Heart right ventricle (tissue), 16 donors: ENCODE results near the gene MID1. TPM values are rescaled to one million over a fixed set of nuclear protein-coding genes. Genes with fewer than 3 reads are reported as not detected.

ENCODE experiments used
- ATAC-seq, 8 donors: fragments of 200-7000 bp; cut with Tn5 transposase; one replicate each; pipeline ENCODE4 v1.9.1; 2020; ENCODE audit warnings: mild to moderate bottlenecking in 8 of 8, moderate library complexity in 8 of 8, moderate number of reproducible peaks in 1 of 8
- DNase-seq, 2 donors: peaks; one replicate each; pipeline ENCODE4 v3.0.0-alpha.2; 2020
- H3K27ac ChIP-seq, 10 donors: fragments of 200-600 bp; sonication (generic) in 2 of 10; one replicate each; pipeline versions ENCODE4 v1.5.0 to v1.8.0; 2020 to 2022; ENCODE audit warnings: mild to moderate bottlenecking in 3 of 10
- H3K27me3 ChIP-seq, 7 donors: fragments of 200-600 bp; one replicate each; pipeline ENCODE4 v1.8.0; 2021 to 2022; ENCODE audit warnings: mild to moderate bottlenecking in 2 of 7
- H3K36me3 ChIP-seq, 9 donors: fragments of 200-600 bp; sonication (generic) in 1 of 9; one replicate each; pipeline versions ENCODE4 v1.5.0 to v1.8.0; 2020 to 2022; ENCODE audit warnings: mild to moderate bottlenecking in 2 of 9
- H3K4me1 ChIP-seq, 9 donors: fragments of 200-600 bp; sonication (generic) in 1 of 9; one replicate each; pipeline versions ENCODE4 v1.5.0 to v1.8.0; 2020 to 2022; ENCODE audit warnings: mild to moderate bottlenecking in 4 of 9
- H3K4me3 ChIP-seq, 10 donors: fragments of 200-600 bp; sonication (generic) in 2 of 10; one replicate each; pipeline versions ENCODE4 v1.5.0 to v1.8.0; 2020 to 2022; ENCODE audit warnings: mild to moderate bottlenecking in 7 of 10, moderate library complexity in 2 of 10
- H3K9me3 ChIP-seq, 11 donors: fragments of 200-600 bp in 10 of 11; sonication (generic) in 2 of 11; one replicate each; pipeline versions ENCODE4 v1.5.0 to v1.8.0; 2013 to 2022; ENCODE audit warnings: mild to moderate bottlenecking in 2 of 11, control low read depth in 1 of 11, moderate library complexity in 1 of 11
- CTCF ChIP-seq, 9 donors: fragments of 200-600 bp; sonication (generic) in 2 of 9; IDR thresholded peaks; one replicate each; pipeline versions ENCODE4 v1.5.0 to v1.8.0; 2021 to 2022; ENCODE audit warnings: antibody characterized with exemption in 9 of 9, mild to moderate bottlenecking in 5 of 9, moderate library complexity in 1 of 9
- WGBS, 2 donors: extraction: QIAGEN DNeasy Blood & Tissue Kit; methylation state at CpG; one replicate each; pipeline ENCODE4 v1.1.7; 2013; ENCODE audit warnings: inconsistent platforms in 1 of 2; 5-methylcytosine and 5-hydroxymethylcytosine counted together
- intact Hi-C, 10 donors: fragments of 100-400 bp; cut with DNase I; formaldehyde crosslinking; loops; one replicate each; pipeline versions ENCODE4 v1.11.1 to v1.14.2; 2022
- polyA plus RNA-seq, 2 donors: library from polyadenylated mRNA; stranded (reverse); fragments of 200-250 nt; gene quantifications; one replicate each; pipeline ENCODE4 v1.2.3, GENCODE V29; 2013
- total RNA-seq, 10 donors: library from RNA; stranded (reverse); fragmentation: NEBNext Ultra II Directional in 3 of 10; extraction: Animal tissue kit (Norgen Biotek cat#: 25700) in 3 of 10; gene quantifications; one replicate each; pipeline versions ENCODE4 v1.2.1 to v1.2.4, GENCODE V29; 2021 to 2023
- donor health status: Arrhythmogenic right ventricular cardiomyopathy.
- donor health status: ischemic (EF 13 %, LVEDD 7.1; RV severe dilation, severe dysfunction).
- donor health status: healthy with polysubstance abuse.
- donor health status: DM: no; HTN: yes; CAD: no.
- donor health status: DM: no; HTN: no; CAD: no.
- donor health status: ischemic (EF 25% LVEDD 6.9; RV normal size, moderate dysfunction).
- donor health status: ischemic (EF 25% LVEDD 5.7; RV mildly dilated, moderate dysfunction).
- donor health status: healthy.
- donor health status: DM: yes; HTN: yes; CAD: no.
- donor health status: Ischemic cardiomyopathy.
- donor health status: ischemic (EF 35%, LVEDD 5.7; RV mildly dilated, moderate dysfunction).
- donor health status: nonischemic (EF 11% LVEDD 7.7; RV severe dilation, severe dysfunction).
- donor health status: DM: yes; HTN: yes; CAD: no.
- donor health status: PGD.
- donor health status: ischemic (EF 29% LVEDD 5.4; RV normal size, mild dysfunction).
- donor health status: nonischemic (EF 23%, LVEDD 6.1; RV moderate dilation, normal function).

Gene MID1
- total and polyA plus RNA-seq, 12 donors: 1.4 to 22.6 (median 7.2) TPM

GRCh38 chrX:10582945-10583344 is 37.4 kb downstream of the MID1 start:
- H3K36me3 ChIP-seq: no peaks in the 10 kb centered on the region
- peaks cover 0 to 28% (median 0%) of the 10 kb centered on the region in 11 donors for H3K9me3 ChIP-seq
- no peak overlapping the region for H3K4me3 ChIP-seq
- intact Hi-C loops: no loop called here
- H3K27ac ChIP-seq: no peak overlapping the region
- no peaks in the 10 kb centered on the region for H3K27me3 ChIP-seq
- ATAC-seq: no peak
- H3K4me1 ChIP-seq: peaks cover 0 to 14% (median 4%) of the 10 kb centered on the region in 9 donors
- no peak for TF ChIP-seq CTCF (IDR thresholded peaks at IDR 0.05)
- no peak for DNase-seq

DNA sequence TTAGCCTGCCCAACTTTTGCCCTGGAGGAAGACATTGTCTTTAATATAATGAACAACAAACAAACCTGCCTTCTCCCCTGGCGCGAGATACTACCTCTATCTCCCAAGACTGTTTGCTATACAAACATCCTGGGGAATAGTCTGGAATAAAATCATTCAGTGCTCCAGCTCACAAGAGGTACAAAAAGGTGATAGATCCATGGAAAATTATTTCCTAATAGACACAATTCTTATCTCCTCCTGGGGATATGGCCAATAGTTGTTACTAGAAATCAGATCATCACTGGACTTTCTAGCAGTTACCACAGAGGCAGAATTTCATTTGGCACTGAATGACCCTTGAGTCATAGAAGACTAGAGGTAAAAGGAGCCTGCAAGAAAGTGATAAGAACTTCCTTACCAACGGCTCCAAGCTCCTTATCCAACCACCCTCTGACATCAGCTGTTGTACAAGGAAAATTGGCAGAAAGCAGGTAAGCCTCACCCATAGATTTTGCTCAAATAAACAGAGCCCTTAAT is 38.1 kb downstream of the MID1 start:
- intact Hi-C loops: no loop called here

GRCh38 chrX:10579112-10580011 is 41.0 kb downstream of the MID1 start:
- H3K4me3 ChIP-seq: peak overlapping the region in 2 of 10 donors; percentile 13 to 22

More for the DNA sequence above, 38.1 kb downstream of the MID1 start:
- 71 to 76% methylated on average over 3 of the region's 3 CpGs for WGBS, 2 donors
- Histone ChIP-seq H3K4me3 (no peak overlapping the region), H3K9me3 (peaks cover 0 to 28% (median 0%) of the 10 kb centered on the region in 11 donors), H3K36me3 (no peaks in the 10 kb centered on the region), H3K27ac (no peak overlapping the region), H3K4me1 (peaks cover 0 to 20% (median 5%) of the 10 kb centered on the region in 9 donors), H3K27me3 (no peaks in the 10 kb centered on the region)
- ATAC-seq (peak in 3 of 8 donors; percentile 7 to 33 (median 27)), DNase-seq (no peak)
- no peak for TF ChIP-seq CTCF (IDR thresholded peaks at IDR 0.05)

More at GRCh38 chrX:10579112-10580011, 41.0 kb downstream of the MID1 start:
- Histone ChIP-seq H3K9me3 (peaks cover 0 to 19% (median 0%) of the 10 kb centered on the region in 11 donors), H3K36me3 (no peaks in the 10 kb centered on the region), H3K27ac (peak overlapping the region in 7 of 10 donors; percentile 1 to 82 (median 51)), H3K27me3 (no peaks in the 10 kb centered on the region), H3K4me1 (peaks cover 0 to 31% (median 5%) of the 10 kb centered on the region in 9 donors)
- ATAC-seq (peak in 2 of 8 donors; percentile 29 to 47), DNase-seq (no peak)
- no peak for TF ChIP-seq CTCF (IDR thresholded peaks at IDR 0.05)
- WGBS, 2 donors: 39 to 42% methylated on average over 12 of the region's 12 CpGs
- intact Hi-C loops: loop anchor here in 2 of 10 donors (5.0 to 10.0 kb wide), 2 partner anchors 92 to 95 kb away; no protein-coding TSS in a partner anchor
